Measurements from ENCODE around the gene HIVEP2. TPM values are rescaled to one million over a fixed set of nuclear protein-coding genes. Genes with fewer than 3 reads are reported as not detected.
A peak's percentile ranks its signal among the peaks of the same experiment; 100 is the strongest.

The HIVEP2 gene
- polyA plus RNA-seq, 3 donors from 2014 or later = 0.13 to 4.6 (median 1.5) TPM

DNA sequence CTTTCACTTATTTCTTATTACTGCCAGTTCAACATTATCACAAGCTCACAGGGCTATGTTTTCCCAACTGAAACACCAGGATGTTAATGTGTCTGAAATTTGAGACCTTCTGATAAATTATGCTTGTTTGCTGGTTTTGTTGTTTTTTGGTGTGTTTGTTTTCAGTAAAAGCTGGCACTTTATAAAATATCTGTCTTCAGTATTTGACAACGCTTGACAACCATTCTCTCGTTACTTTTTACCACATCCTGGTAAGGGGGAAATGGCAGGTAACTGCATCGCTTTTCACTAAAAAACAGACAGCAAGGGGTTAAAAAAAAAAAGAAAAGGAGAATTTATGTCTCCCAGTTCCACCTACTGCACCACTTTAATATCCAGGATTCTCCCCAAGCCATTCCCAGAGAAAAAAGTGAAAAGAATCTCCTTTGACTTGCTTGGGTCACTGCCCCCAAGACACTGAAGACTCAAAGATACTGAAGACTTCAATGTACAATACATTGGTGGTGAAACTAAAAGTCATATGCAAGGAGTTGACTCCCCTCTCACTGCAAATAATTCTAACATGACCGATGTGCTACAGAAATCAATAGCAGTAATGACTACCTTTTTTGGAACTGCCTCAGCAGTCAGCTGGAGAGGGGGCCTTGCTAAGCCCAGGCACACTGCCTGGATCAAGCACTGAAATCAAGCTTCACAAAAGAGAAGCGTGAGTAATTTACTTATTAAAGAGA is 88.9 kb downstream of the HIVEP2 start:
- DNase-seq = no peak
- Mint-ChIP-seq H3K36me3 (no peaks in the 10 kb centered on the region), H3K4me1 (peaks cover 47 to 48% of the 10 kb centered on the region in 2 donors)

DNA sequence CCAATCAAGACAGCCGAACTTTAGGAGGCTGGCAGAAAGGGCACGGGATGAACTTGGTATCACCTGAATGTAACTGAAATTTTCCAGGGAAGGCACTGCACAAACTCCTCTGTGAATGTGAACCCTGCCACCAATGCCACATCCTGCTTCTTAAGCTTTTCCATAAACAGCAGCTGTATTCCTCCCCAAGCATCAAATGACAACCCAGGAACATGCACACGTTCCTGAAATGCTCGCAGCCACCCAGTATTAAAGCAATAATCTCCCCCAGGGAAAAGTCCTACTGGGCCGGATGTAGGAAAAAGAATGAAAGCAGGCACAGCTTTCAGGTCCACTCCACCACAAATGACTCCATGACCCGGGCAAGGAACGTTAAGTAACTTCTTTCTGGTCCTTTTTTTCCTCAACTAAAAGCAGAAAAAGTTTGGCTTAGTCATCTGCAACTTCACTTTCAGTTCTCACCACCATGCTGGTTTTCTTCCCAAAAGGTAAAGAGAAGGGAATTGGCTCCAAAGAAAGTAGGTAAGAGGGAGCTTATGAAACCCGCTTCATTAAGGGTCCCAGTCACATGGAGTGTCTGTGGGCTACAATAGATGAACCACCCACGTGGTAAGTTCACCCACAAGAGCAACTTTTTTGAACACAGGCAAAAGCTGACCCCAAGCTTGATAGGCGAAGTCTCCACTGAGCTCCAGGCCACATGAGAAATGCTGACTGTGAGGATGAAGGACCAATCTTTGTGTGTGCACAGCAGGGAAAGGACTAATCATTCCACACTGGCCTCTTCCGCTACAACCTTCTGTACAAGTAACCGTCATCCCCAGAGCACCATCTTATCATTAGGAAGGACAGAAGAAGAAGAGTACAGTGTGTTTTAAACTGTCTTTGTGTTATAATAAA is 90.1 kb downstream of the HIVEP2 start:
- Mint-ChIP-seq H3K27ac (peak overlapping the region in 4 of 6 donors; percentile 23 to 76 (median 58)), H3K4me1 (peaks cover 59 to 60% of the 10 kb centered on the region in 2 donors), H3K27me3 (ENCODE audit: low read depth in 3 of 3) (peaks cover 0 to 2% (median 0%) of the 10 kb centered on the region in 3 donors), H3K36me3 (no peaks in the 10 kb centered on the region), H3K9me3 (no peaks in the 10 kb centered on the region), H3K4me3 (peak overlapping the region in 2 of 5 donors; percentile 85 to 95)
- DNase-seq = no peak

More for the DNA sequence above, 88.9 kb downstream of the HIVEP2 start:
- H3K4me3 Mint-ChIP-seq = peak overlapping the region; percentile 78 to 95 (median 81)
- H3K27me3 Mint-ChIP-seq (ENCODE audit: low read depth in 3 of 3) = peaks cover 0 to 2% (median 0%) of the 10 kb centered on the region in 3 donors
- peak overlapping the region; percentile 69 to 91 (median 78) for H3K27ac Mint-ChIP-seq
- H3K9me3 Mint-ChIP-seq = no peaks in the 10 kb centered on the region

DNA sequence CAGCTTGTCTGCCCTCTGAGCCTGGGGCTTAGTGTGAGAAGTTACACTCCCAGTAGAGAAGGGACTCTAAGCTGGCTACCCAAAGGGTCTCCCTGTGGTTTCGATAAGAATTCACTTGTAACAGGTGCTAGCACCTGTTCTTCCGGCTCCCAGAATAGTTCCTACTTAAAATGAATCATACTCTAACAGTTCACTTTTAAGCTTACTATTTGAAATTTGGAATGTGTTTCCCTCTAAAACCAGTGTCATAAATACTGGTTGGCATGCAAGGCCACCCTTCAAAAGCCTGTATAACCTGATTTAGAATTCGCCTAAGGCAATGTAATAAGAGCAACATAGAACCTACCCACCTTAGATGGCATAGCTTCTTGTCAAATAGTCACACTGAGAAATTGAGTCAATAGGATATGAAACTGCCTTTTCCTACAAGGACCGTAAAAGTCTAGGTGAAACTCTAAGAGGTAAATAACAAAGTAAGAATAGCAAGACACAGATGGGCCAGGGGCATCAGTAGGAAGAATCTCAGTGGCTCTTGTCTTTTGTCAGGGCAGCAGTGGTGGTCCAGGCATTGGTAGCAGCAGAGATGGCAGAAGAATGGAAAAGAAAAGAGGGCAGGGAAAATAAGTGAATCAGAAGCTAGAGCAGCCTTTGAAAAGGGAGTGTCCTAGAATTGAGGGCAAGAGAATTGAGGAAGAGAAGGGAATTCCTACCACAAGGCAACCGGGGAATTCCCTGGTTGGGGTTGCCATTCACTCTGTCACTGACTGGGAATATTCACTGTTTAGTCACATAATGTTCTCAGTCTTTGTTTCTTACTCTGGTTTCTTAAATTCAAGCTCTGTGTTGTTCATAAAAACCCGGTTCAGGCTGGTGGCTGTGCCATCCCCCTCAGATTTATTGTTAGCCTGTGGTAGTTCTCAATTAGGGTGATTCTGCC is 91.5 kb downstream of the HIVEP2 start:
- DNase-seq = no peak
- no peaks in the 10 kb centered on the region for H3K9me3 Mint-ChIP-seq
- peaks cover 61 to 68% of the 10 kb centered on the region in 2 donors for H3K4me1 Mint-ChIP-seq
- H3K27me3 Mint-ChIP-seq (ENCODE audit: low read depth in 3 of 3) = peaks cover 0 to 2% (median 0%) of the 10 kb centered on the region in 3 donors
- H3K27ac Mint-ChIP-seq = peak overlapping the region in 2 of 6 donors; percentile 47 to 60
- no peak overlapping the region for H3K4me3 Mint-ChIP-seq
- H3K36me3 Mint-ChIP-seq = no peaks in the 10 kb centered on the region

DNA sequence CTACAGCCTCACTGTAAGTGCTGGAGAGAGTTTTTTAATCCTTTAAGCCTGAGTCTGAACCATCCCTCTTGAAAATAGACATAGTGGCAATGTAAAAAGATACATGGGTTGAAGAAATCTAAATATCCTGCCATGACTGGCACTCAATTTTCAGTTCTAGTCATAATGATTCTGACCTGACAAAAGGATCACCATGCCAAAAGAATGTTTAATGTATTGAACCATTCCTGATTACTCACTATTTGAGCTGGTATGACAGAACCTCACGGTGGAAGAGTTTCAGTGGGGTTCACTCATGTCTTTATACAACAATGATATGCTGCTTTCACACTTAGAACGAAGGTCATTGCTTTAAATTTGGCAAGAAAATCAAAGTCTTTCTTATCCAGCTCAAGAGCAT is 93.4 kb downstream of the HIVEP2 start:
- Mint-ChIP-seq H3K27me3 (ENCODE audit: low read depth in 3 of 3) (peaks cover 0 to 2% (median 0%) of the 10 kb centered on the region in 3 donors), H3K9me3 (no peaks in the 10 kb centered on the region), H3K36me3 (no peaks in the 10 kb centered on the region), H3K4me1 (peaks cover 46 to 54% of the 10 kb centered on the region in 2 donors), H3K27ac (peak overlapping the region in 1 of 6 donors; percentile 55), H3K4me3 (no peak overlapping the region)
- DNase-seq = no peak

DNA sequence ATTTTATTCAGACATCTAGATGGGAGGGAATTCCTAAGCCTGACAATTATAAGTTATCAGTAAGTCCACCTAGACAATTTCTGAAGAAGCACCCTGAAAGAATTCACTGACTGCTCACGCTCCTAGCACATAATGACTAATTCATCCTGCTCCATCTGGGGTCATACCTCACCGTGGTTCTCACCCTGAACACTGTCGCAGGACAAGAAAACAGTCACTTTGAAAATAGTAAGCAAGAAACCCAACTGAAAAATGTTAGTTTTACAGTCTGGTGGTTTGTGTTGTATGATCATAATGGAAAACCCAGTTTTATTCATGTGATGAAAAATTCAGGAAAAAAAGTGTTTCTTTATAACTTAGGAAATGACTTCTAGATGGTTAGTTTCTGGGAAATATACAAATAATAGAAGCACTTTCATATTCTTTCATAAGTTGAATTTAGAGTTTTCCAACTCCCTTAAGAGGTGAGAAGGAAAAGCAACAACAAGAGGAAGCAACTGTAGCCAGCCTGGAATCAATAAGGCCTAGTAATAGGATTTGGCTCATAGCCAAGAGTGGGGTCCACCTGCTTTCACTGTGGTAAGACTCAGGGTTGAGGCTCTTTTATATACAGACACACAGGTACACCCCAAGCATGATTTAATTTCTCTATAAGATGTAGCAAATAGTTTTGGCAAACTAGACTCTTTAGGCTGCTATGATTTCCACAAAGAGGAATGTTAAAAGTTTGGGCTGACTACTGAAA is 94.1 kb downstream of the HIVEP2 start:
- Mint-ChIP-seq H3K27ac (peak overlapping the region in 5 of 6 donors; percentile 42 to 74 (median 55)), H3K27me3 (ENCODE audit: low read depth in 3 of 3) (peaks cover 0 to 2% (median 0%) of the 10 kb centered on the region in 3 donors), H3K9me3 (no peaks in the 10 kb centered on the region), H3K4me3 (peak overlapping the region in 2 of 5 donors; percentile 44 to 50), H3K36me3 (no peaks in the 10 kb centered on the region), H3K4me1 (peaks cover 45 to 54% of the 10 kb centered on the region in 2 donors)
- peak in 1 of 3 donors; percentile 22 for DNase-seq

DNA sequence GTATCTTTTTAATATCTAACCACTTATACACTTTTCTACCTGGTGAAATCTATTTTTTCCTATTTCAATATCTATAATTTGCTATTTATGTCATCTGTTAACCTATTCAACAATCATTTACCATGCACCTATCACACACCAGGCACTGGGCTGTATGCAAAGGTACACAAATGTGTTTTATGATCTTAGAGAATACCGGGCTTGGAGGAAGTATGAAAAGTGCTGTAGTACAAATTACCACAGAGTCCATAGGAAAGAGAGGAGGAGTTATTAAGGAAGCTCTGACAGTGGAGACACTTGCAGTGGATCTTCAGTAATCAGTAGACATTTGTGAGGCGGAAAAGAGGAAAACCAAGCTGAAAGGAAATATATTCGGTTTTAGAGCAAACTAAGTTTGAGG is 96.0 kb downstream of the HIVEP2 start:
- Mint-ChIP-seq H3K9me3 (no peaks in the 10 kb centered on the region), H3K4me1 (peaks cover 47 to 54% of the 10 kb centered on the region in 2 donors), H3K27me3 (ENCODE audit: low read depth in 3 of 3) (peaks cover 0 to 2% (median 0%) of the 10 kb centered on the region in 3 donors), H3K36me3 (no peaks in the 10 kb centered on the region), H3K27ac (peak overlapping the region in 2 of 6 donors; percentile 2 to 60), H3K4me3 (no peak overlapping the region)
- no peak for DNase-seq

DNA sequence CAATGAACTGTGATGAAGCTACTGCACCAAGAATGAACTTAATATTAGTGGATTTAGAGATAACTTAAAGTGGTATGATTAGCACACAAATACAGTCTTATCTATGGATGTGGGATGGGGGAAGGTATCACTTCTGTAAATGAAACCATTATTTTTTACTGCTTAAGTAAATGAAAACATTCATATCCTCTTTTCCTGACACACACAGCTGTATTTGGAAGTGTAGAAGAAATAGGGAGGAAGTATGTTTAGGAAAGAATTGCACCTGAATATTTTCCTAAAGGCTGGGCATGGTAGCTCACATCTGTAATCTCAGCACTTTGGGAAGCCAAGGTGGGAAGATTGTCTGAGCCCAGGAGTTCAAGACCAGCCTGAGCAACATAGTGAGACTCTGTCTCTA is 96.8 kb downstream of the HIVEP2 start:
- Mint-ChIP-seq H3K36me3 (no peaks in the 10 kb centered on the region), H3K4me1 (peaks cover 51 to 61% of the 10 kb centered on the region in 2 donors), H3K4me3 (no peak overlapping the region), H3K27me3 (ENCODE audit: low read depth in 3 of 3) (no peaks in the 10 kb centered on the region), H3K27ac (no peak overlapping the region), H3K9me3 (no peaks in the 10 kb centered on the region)
- no peak for DNase-seq

DNA sequence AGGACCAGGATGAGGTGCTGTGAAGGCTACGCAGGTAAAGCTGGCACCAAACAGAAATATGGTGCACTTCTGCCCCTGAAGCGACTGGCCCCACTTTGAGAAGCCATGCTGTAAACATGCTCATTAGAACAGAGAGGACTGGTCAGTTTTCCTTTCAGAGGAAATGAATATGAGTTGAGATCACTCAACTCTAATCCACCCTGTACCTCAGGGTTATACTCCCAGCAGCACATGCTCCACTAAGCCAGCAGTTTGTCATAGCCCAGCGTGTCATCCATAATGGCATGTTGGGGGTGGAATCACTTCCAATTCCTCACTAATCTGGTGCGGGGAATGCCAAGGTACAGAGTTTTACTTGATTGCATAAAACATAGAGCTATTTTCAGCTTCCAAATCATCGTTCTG is 98.1 kb downstream of the HIVEP2 start:
- Mint-ChIP-seq H3K36me3 (no peaks in the 10 kb centered on the region), H3K4me1 (peaks cover 63 to 74% of the 10 kb centered on the region in 2 donors), H3K27ac (peak overlapping the region in 4 of 6 donors; percentile 25 to 92 (median 54)), H3K4me3 (no peak overlapping the region), H3K27me3 (ENCODE audit: low read depth in 3 of 3) (no peaks in the 10 kb centered on the region), H3K9me3 (no peaks in the 10 kb centered on the region)
- no peak for DNase-seq

DNA sequence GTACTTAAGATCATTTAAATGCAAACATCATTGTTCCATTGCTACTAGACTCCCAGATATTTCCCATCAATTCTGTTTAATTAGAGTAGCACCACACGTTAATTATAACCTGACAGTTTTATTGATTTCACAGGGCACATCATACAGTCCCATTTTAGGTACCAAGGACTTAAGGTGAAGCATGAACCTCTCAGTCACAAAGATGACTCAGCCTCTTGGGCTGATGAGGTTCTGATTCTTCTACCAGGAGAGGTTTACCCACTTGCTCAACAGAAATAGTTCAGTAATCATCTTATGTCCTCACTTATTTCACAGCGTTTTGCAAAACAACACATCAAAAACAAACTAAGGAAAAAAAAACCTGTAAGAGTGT is 98.5 kb downstream of the HIVEP2 start:
- Mint-ChIP-seq H3K27ac (peak overlapping the region; percentile 3 to 92 (median 32)), H3K36me3 (no peaks in the 10 kb centered on the region), H3K27me3 (ENCODE audit: low read depth in 3 of 3) (no peaks in the 10 kb centered on the region), H3K4me3 (peak overlapping the region in 3 of 5 donors; percentile 11 to 85 (median 39)), H3K9me3 (no peaks in the 10 kb centered on the region), H3K4me1 (peaks cover 66 to 79% of the 10 kb centered on the region in 2 donors)
- DNase-seq = no peak

DNA sequence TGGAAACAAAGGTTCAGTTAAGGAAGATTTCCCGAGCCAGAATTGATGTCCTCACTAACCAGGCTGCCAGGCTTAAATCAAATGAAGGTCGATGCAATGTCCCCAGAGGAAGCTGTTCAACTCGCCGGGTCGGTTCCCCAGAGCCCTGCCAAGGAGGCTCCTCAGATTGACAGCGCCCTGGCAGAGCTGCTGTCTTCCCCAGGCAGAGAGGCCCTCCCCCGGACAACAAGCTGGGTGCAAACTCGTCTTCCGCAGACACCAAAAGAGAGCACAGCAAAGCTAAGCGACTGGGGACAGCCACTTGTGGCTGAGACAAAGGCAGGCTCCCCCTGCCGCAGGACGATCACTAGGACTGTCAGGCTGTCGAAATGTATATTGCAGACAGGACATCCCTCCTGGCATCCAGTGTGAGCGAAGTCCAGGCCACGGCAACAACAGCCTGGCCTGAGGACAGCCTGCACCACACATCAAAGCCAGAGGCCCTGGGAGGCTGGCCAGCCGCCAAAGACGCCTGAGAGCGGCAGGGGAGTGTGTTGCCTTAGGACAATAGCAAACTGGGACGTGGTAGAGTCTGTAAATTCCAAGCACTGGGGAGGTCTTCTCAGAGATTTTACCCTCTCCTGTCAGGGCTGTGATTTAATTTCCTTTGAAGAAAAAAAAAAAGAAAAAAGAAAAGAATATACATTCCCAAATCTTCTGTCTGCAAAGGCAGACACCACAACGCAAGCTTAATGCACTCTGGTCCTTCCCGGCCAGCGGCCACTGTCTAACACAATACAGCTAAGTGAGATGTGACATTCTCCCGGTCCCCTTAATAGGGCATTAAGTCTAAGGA is 99.1 kb downstream of the HIVEP2 start:
- Mint-ChIP-seq H3K4me3 (peak overlapping the region; percentile 54 to 95 (median 85)), H3K27ac (peak overlapping the region; percentile 71 to 92 (median 82)), H3K27me3 (ENCODE audit: low read depth in 3 of 3) (no peaks in the 10 kb centered on the region)

DNA sequence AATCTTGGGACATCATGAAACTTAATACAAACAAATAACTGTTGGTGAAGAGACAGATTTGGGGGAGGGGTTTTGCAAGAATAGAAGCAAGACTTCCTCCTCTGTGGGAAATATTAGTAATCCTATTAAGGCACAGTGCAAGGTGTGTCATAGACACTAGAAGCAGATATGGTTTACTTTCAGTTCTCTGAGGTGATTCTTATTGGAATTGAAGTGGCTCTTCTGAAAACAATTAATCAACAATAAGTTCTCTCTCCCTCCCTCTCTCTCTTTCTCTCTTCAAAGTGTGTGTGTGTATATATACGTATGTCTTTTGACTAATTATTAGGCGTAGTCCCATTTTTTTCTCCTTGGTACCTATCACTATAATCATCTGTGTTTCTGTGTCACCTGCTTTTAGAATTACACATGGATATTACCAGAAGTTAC is 99.8 kb downstream of the HIVEP2 start:
- Mint-ChIP-seq H3K27ac (peak overlapping the region; percentile 71 to 92 (median 82)), H3K4me3 (peak overlapping the region; percentile 54 to 95 (median 85)), H3K4me1 (peaks cover 54 to 67% of the 10 kb centered on the region in 2 donors), H3K27me3 (ENCODE audit: low read depth in 3 of 3) (no peaks in the 10 kb centered on the region), H3K9me3 (no peaks in the 10 kb centered on the region), H3K36me3 (no peaks in the 10 kb centered on the region)
- no peak for DNase-seq

More for the DNA sequence above, 99.1 kb downstream of the HIVEP2 start:
- Mint-ChIP-seq H3K4me1 (peaks cover 61 to 74% of the 10 kb centered on the region in 2 donors), H3K36me3 (no peaks in the 10 kb centered on the region), H3K9me3 (no peaks in the 10 kb centered on the region)
- peak in 2 of 3 donors; percentile 46 to 48 for DNase-seq
